Panc1 (cell line): ENCODE measurements around the gene PRM2. TPM values are rescaled to one million over a fixed set of nuclear protein-coding genes. Genes with fewer than 3 reads are reported as not detected.

Source experiments
- ATAC-seq: fragments of 200-7000 bp; cut with Tn5 transposase; 2 replicates; pipeline ENCODE4 v1.9.1; 2020; ENCODE audit warnings: mild to moderate bottlenecking, moderate library complexity
- BruUV-seq: library from RNA; stranded (reverse); fragments of 400-500 nt; replicated peaks from 2 replicates; lab custom pipeline; 2021; lab: Mats Ljungman, UMichigan
- CTCF ChIA-PET: fragments of 300-600 bp; sonication (Branson Sonifier 250); formaldehyde crosslinking; loops from one replicate; lab custom pipeline; 2022; ENCODE audit warnings: antibody characterized with exemption; lab: Charles Lee
- POLR2A ChIA-PET: fragments of 300-600 bp; sonication (Branson Sonifier 250); formaldehyde crosslinking; loops from one replicate; lab custom pipeline; 2022; ENCODE audit warnings: antibody characterized with exemption; lab: Charles Lee
- DNase-seq: peaks from one replicate; pipeline ENCODE4 v3.0.0-alpha.2; 2010; ENCODE audit warnings: low read depth, low spot score
- H3K27ac ChIP-seq: 2 replicates; pipeline ENCODE4 v1.5.1; 2011; ENCODE audit warnings: mild to moderate bottlenecking, low read length, inconsistent platforms
- H3K27me3 ChIP-seq: fragments of 200-500 bp; sonication (Bioruptor generic); 2 replicates; pipeline ENCODE4 v1.6.0; 2014; ENCODE audit warnings: low read length, inconsistent platforms; ENCODE audit not compliant: control insufficient read depth, insufficient read depth
- H3K36me3 ChIP-seq: fragments of 200-500 bp; sonication (Bioruptor generic); 2 replicates; pipeline ENCODE4 v1.5.1; 2014; ENCODE audit warnings: inconsistent platforms, mild to moderate bottlenecking, low read length, moderate library complexity; ENCODE audit not compliant: control insufficient read depth, insufficient read depth
- H3K4me1 ChIP-seq: 2 replicates; pipeline ENCODE4 v1.5.1; 2011; ENCODE audit warnings: inconsistent platforms, mild to moderate bottlenecking, low read length, moderate library complexity; ENCODE audit not compliant: control insufficient read depth, insufficient read depth
- H3K4me3 ChIP-seq, 2 experiments: 2 replicates each; pipeline ENCODE4 v1.5.1; 2011 to 2012; ENCODE audit warnings: low read depth in 2 of 2, low read length in 2 of 2, mild to moderate bottlenecking in 2 of 2, inconsistent platforms in 1 of 2, moderate library complexity in 1 of 2
- H3K9me3 ChIP-seq: fragments of 200-500 bp; sonication (Bioruptor generic); 2 replicates; pipeline ENCODE4 v1.5.1; 2014; ENCODE audit warnings: low read depth, mild to moderate bottlenecking, inconsistent platforms, low read length, moderate library complexity; ENCODE audit not compliant: control insufficient read depth, insufficient read depth
- POLR2AphosphoS5 ChIP-seq: IDR thresholded peaks from 2 replicates; pipeline ENCODE4 v1.6.1; 2012; ENCODE audit warnings: mild to moderate bottlenecking, low read depth, low read length, moderate library complexity
- SIN3A ChIP-seq: IDR thresholded peaks from 2 replicates; pipeline ENCODE4 v1.6.1; 2012; ENCODE audit warnings: low read depth, mild to moderate bottlenecking, low read length, moderate library complexity, borderline replicate concordance; ENCODE audit not compliant: insufficient read depth
- TCF7L2 ChIP-seq: IDR thresholded peaks from 2 replicates; pipeline ENCODE4 v1.6.1; 2011; ENCODE audit warnings: mild to moderate bottlenecking, low read depth, low read length, inconsistent platforms
- in situ Hi-C: cut with HindIII; loops from 2 replicates; pipeline ENCODE4 v1.10.0; 2016; ENCODE audit warnings: low sequenced_read_pairs, low pct_unique_long_range_greater_than_20kb
- intact Hi-C: fragments of 100-400 bp; cut with micrococcal nuclease; formaldehyde crosslinking; loops from one replicate; pipeline ENCODE4 v1.10.0; 2022; ENCODE audit not compliant: unreplicated experiment
- total RNA-seq: library from RNA; stranded (reverse); gene quantifications from one replicate; pipeline ENCODE4 v1.2.1, GENCODE V29; 2021; ENCODE audit not compliant: unreplicated experiment
- TF ChIP-seq, protein P1 (sequence below), 2 experiments: IDR thresholded peaks; 2 replicates each; pipeline ENCODE4 v1.6.1; 2011 to 2012; ENCODE audit warnings: low read depth in 2 of 2, control low read depth in 1 of 2, low read length in 1 of 2, mild to moderate bottlenecking in 1 of 2, moderate library complexity in 1 of 2; ENCODE audit not compliant: insufficient read depth in 1 of 2
- TF ChIP-seq, protein P2 (sequence below): fragments of 450-650 bp; IDR thresholded peaks from 2 replicates; pipeline ENCODE4 v1.5.1; 2017; ENCODE audit warnings: mild to moderate bottlenecking

PRM2 gene
- total RNA-seq, 1 experiment from 2014 or later: not detected

DNA sequence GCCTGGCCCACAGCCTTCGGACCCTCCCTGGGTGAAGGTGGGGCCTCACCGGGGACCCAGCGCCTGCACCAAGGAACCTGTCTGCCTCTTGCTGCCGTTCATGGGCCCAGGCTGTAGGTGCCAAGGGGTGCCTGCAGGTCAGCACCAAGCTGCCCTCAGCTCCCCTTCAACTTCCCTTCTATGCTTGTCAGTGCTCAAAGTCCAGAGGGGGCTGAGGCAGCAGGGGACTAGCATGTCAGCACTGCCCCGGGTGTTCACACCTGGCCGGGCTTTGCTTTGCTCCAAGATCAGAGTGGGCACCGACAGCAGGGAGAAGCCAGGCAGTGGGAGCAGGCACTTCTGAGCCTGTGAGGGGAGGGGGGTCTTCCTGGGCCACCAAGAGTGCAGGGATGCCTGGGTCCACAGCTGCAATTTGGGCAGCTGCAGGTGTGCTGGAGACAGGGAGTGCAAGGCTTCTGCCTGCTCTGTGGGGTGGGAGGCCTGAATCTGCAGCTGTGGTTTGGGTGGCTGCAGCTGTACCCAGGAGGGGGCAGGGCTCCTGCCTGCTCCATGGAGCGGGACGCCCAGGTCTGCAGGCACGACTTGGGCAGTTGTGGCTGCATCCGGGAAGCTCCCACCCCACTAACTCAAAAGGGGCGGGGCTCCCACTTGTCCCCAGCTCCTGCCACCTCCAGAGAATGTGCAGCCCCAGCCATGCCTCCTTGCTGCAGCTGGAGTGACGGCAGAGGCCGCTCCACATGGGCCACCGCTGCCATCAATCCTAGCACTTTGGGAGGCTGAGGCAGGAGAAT lies 32.4 kb upstream of the PRM2 start:
- no TSS peak for BruUV-seq
- CTCF ChIA-PET: interaction anchor here (0.7 kb wide), 1 partner anchor 351 kb away, joined by 3 read pairs; no protein-coding TSS in a partner anchor
- H3K9me3 ChIP-seq: no peaks in the 10 kb centered on the region
- intact Hi-C loops (no loop called here), in situ Hi-C loops (no loop called here)
- H3K4me1 ChIP-seq: peaks cover 21% of the 10 kb centered on the region
- no peaks in the 10 kb centered on the region for H3K27me3 ChIP-seq
- TF ChIP-seq TCF7L2 (no peak), POLR2AphosphoS5 (no peak), SIN3A (no peak)
- TF ChIP-seq, protein P1, sequence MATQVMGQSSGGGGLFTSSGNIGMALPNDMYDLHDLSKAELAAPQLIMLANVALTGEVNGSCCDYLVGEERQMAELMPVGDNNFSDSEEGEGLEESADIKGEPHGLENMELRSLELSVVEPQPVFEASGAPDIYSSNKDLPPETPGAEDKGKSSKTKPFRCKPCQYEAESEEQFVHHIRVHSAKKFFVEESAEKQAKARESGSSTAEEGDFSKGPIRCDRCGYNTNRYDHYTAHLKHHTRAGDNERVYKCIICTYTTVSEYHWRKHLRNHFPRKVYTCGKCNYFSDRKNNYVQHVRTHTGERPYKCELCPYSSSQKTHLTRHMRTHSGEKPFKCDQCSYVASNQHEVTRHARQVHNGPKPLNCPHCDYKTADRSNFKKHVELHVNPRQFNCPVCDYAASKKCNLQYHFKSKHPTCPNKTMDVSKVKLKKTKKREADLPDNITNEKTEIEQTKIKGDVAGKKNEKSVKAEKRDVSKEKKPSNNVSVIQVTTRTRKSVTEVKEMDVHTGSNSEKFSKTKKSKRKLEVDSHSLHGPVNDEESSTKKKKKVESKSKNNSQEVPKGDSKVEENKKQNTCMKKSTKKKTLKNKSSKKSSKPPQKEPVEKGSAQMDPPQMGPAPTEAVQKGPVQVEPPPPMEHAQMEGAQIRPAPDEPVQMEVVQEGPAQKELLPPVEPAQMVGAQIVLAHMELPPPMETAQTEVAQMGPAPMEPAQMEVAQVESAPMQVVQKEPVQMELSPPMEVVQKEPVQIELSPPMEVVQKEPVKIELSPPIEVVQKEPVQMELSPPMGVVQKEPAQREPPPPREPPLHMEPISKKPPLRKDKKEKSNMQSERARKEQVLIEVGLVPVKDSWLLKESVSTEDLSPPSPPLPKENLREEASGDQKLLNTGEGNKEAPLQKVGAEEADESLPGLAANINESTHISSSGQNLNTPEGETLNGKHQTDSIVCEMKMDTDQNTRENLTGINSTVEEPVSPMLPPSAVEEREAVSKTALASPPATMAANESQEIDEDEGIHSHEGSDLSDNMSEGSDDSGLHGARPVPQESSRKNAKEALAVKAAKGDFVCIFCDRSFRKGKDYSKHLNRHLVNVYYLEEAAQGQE (IDR thresholded peaks at IDR 0.05; ENCODE audit: insufficient read depth in 1 of 2, low read depth in 2 of 2, low read length in 1 of 2): no peak
- POLR2A ChIA-PET: no interaction called here
- no peaks in the 10 kb centered on the region for H3K36me3 ChIP-seq
- no peak overlapping the region for H3K27ac ChIP-seq
- DNase-seq (no peak), ATAC-seq (peak; percentile 32; the same call in 1 of the 2 replicates)
- H3K4me3 ChIP-seq: no peak overlapping the region

DNA sequence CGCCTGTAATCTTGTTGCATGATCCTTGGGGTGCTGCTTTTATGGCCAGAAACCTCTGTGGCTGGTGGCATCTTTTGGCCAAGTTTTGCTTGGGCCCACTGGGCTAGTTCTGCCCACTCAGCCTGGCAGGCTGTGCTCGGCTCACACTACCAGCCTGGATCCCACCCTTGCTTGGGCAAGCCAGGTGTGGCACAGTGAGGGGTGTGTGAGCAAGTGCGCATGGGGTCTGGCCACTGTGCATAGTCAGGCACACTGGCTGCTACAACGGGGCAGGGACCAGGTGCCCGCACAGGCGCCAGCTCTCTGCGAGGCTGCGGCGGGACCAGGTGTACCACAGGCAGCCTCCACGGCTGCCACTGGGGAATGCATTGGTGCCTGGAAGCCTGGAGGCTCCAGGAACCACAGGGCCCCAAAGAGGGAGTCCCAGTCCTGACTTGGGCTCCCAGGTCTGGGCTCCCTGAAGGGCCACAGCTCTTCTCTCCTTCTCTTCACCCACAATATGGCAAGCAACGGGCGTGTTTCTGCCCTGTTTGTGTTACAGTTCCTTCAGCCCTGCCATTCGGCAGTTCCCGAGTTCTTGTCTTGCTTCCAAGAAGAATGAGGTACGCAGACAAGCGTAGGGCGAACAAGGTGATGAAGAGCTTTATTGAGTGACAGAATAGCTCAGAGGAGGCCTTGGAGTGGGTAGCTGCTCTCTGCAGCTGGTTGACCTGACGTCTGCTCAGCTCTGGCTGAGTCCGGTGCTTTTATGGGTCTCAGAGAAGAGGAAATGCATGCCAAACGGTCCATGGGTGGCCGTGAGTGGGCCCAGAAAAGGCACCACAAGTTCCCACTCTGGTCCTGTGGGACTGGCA lies 31.6 kb upstream of the PRM2 start:
- H3K4me3 ChIP-seq: no peak overlapping the region
- no peak overlapping the region for H3K27ac ChIP-seq
- H3K36me3 ChIP-seq: no peaks in the 10 kb centered on the region
- no peak for ATAC-seq
- no peak for DNase-seq
- in situ Hi-C loops (no loop called here), intact Hi-C loops (no loop called here)
- POLR2A ChIA-PET: no interaction called here
- no TSS peak for BruUV-seq
- TF ChIP-seq SIN3A (no peak), TCF7L2 (no peak), POLR2AphosphoS5 (no peak)
- TF ChIP-seq, protein P2, sequence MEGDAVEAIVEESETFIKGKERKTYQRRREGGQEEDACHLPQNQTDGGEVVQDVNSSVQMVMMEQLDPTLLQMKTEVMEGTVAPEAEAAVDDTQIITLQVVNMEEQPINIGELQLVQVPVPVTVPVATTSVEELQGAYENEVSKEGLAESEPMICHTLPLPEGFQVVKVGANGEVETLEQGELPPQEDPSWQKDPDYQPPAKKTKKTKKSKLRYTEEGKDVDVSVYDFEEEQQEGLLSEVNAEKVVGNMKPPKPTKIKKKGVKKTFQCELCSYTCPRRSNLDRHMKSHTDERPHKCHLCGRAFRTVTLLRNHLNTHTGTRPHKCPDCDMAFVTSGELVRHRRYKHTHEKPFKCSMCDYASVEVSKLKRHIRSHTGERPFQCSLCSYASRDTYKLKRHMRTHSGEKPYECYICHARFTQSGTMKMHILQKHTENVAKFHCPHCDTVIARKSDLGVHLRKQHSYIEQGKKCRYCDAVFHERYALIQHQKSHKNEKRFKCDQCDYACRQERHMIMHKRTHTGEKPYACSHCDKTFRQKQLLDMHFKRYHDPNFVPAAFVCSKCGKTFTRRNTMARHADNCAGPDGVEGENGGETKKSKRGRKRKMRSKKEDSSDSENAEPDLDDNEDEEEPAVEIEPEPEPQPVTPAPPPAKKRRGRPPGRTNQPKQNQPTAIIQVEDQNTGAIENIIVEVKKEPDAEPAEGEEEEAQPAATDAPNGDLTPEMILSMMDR: no peak
- TF ChIP-seq, protein P1 (IDR thresholded peaks at IDR 0.05; ENCODE audit: insufficient read depth in 1 of 2, low read depth in 2 of 2, low read length in 1 of 2): no peak
- H3K9me3 ChIP-seq: no peaks in the 10 kb centered on the region
- no peaks in the 10 kb centered on the region for H3K27me3 ChIP-seq
- peaks cover 14% of the 10 kb centered on the region for H3K4me1 ChIP-seq
- CTCF ChIA-PET: interaction anchor here (0.7 kb wide), 1 partner anchor 350 kb away, joined by 3 read pairs; no protein-coding TSS in a partner anchor
